ENCODE results near the gene STXBP4. TPM values are rescaled to one million over a fixed set of nuclear protein-coding genes. Genes with fewer than 3 reads are reported as not detected.

STXBP4 gene
- total RNA-seq, 1 experiment from 2014 or later, result 13.6 TPM

DNA sequence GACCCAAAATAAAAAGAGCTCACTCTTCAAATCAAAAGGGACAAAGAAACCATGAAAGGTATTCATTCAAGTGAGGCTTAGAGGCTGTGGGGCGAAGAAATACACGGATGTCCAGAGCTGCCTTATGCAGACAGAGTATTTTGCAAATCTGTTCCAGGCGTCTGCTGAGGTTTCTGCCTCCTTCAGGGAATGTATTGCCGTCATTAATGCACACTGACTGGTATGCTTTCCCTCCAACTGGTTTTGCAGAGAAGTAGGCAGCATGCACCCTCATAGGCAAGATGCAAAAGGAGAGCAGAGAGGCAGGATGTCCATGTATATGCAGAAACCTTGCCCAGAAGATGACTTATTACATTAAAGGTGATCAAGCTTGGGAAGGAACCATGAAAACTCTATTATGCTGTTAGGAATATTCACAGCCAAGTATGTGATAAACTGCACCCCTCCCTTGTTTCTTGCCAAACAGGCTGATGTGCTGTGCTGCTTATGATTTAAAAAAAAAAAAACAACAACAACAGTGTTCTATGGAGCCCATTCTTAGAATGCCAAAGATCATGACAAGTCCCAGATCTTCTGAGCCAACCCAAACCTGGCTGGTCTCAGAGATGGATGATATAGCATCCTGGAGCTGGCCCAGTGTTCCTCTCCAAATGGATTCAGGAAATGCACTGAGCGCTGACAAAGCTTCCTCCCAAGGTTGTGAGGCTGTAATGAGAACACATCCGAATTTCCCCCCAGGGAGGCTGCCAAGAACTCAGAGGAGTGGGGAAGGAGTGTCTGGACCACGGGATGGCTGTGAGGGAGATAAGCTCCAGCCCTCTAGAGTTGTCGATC lies 218.6 kb downstream of the STXBP4 start (continued):
- TF ChIP-seq, protein P1, sequence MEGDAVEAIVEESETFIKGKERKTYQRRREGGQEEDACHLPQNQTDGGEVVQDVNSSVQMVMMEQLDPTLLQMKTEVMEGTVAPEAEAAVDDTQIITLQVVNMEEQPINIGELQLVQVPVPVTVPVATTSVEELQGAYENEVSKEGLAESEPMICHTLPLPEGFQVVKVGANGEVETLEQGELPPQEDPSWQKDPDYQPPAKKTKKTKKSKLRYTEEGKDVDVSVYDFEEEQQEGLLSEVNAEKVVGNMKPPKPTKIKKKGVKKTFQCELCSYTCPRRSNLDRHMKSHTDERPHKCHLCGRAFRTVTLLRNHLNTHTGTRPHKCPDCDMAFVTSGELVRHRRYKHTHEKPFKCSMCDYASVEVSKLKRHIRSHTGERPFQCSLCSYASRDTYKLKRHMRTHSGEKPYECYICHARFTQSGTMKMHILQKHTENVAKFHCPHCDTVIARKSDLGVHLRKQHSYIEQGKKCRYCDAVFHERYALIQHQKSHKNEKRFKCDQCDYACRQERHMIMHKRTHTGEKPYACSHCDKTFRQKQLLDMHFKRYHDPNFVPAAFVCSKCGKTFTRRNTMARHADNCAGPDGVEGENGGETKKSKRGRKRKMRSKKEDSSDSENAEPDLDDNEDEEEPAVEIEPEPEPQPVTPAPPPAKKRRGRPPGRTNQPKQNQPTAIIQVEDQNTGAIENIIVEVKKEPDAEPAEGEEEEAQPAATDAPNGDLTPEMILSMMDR (IDR thresholded peaks at IDR 0.05 in 2 of 3, conservative IDR thresholded peaks at IDR 0.05 in 1 of 3; ENCODE audit: borderline replicate concordance in 1 of 3, insufficient read depth in 1 of 3, low read depth in 2 of 3, low read length in 2 of 3), result no peak
- no peak for TF ChIP-seq EGR1 (IDR thresholded peaks at IDR 0.05; ENCODE audit: low read depth)
- TF ChIP-seq FOSL1 (IDR thresholded peaks at IDR 0.05; ENCODE audit: low read depth), result no peak
- TF ChIP-seq CBX3 (IDR thresholded peaks at IDR 0.05; ENCODE audit: low read depth), result no peak
- TF ChIP-seq EZH2phosphoT487 (IDR thresholded peaks at IDR 0.05; ENCODE audit: borderline replicate concordance), result no peak
- no peak for TF ChIP-seq POLR2AphosphoS5 (IDR thresholded peaks at IDR 0.05; ENCODE audit: low read depth, low read length)

DNA sequence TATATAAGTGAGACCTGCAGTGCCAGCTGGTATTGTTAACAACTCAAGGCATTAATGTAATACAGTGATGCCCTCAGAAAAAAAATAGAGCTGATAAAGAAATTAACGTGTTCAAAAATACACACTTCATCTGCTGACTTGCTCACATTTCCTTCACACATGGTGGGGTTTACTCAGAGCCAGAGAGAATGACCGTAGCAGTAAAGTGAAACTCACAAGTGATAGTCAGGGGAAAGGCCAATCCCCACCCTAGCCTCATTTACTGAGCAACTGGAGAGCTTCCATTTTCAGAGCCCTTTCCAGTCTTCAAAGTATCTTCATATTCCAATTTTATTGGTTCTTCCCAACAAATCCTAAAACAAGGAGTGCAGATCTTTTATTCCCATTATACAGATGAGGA lies 222.2 kb downstream of the STXBP4 start:
- Histone ChIP-seq H3K4me1 (ENCODE audit: control insufficient read depth in 1 of 2, insufficient read depth in 2 of 2, low read length in 2 of 2) (no peaks in the 10 kb centered on the region), H3K9me3 (ENCODE audit: control insufficient read depth in 1 of 2, insufficient read depth in 1 of 2, low read depth in 1 of 2, low read length in 2 of 2) (no peaks in the 10 kb centered on the region), H3K36me3 (ENCODE audit: control insufficient read depth in 1 of 2, insufficient read depth in 2 of 2, low read length in 2 of 2) (no peaks in the 10 kb centered on the region), H3K9me2 (ENCODE audit: insufficient read depth) (no peaks in the 10 kb centered on the region), H3K9ac (ENCODE audit: low read length) (no peak overlapping the region), H3K4me2 (ENCODE audit: low read length) (no peak overlapping the region), H3K27ac (ENCODE audit: low read depth, low read length) (no peak overlapping the region), H3K4me3 (replicated peaks in 1 of 2; ENCODE audit: low read depth in 1 of 2, low read length in 2 of 2) (no peak overlapping the region), H3K27me3 (ENCODE audit: insufficient read depth, low read length) (no peaks in the 10 kb centered on the region), H4K20me1 (ENCODE audit: insufficient read depth) (no peaks in the 10 kb centered on the region), H3K79me2 (ENCODE audit: insufficient read depth, low read length) (no peaks in the 10 kb centered on the region), H2AFZ (ENCODE audit: low read depth, low read length, poor library complexity, severe bottlenecking) (no peak overlapping the region)
- DNase-seq (ENCODE audit: low read depth, low spot score) (no peak), ATAC-seq (no peak)
- RAD21 ChIA-PET (ENCODE audit: low non-redundant PET in 1 of 2, low total read pairs in 2 of 2, uncharacterized antibody in 2 of 2, unreplicated experiment in 2 of 2), result no interaction called here
- POLR2A ChIA-PET, result no interaction called here
- no TSS peak for BruUV-seq (replicated peaks)
- intact Hi-C loops (cut with micrococcal nuclease), result no loop called here
- CTCF ChIA-PET, result no interaction called here
- no peak for TF ChIP-seq RAD21 (IDR thresholded peaks at IDR 0.05; ENCODE audit: low read depth)
